Kidney epithelial cell (primary cell): ENCODE results near the gene ZNF274. TPM values are rescaled to one million over a fixed set of nuclear protein-coding genes. Genes with fewer than 3 reads are reported as not detected.

Experiments
- DNase-seq: peaks from one replicate; pipeline ENCODE4 v3.0.0-alpha.2; 2010; ENCODE audit warnings: low read depth
- H3K27me3 ChIP-seq: 2 replicates; pipeline ENCODE4 v1.6.0; 2011; ENCODE audit warnings: low read length; ENCODE audit not compliant: control insufficient read depth, insufficient read depth
- H3K36me3 ChIP-seq: 2 replicates; pipeline ENCODE4 v1.5.1; 2011; ENCODE audit warnings: low read length; ENCODE audit not compliant: control insufficient read depth, insufficient read depth
- H3K4me3 ChIP-seq: 2 replicates; pipeline ENCODE4 v1.5.1; 2011; ENCODE audit warnings: low read depth, mild to moderate bottlenecking, control low read depth, low read length
- CTCF ChIP-seq: IDR thresholded peaks from 2 replicates; pipeline ENCODE4 v1.5.1; 2011; ENCODE audit warnings: mild to moderate bottlenecking, moderate library complexity, low read length, control low read depth, inconsistent platforms; ENCODE audit not compliant: insufficient read depth, poor library complexity, severe bottlenecking
- total RNA-seq: library from RNA; depleted of rRNA; stranded (reverse); fragments of >200 nt; gene quantifications from 2 replicates; pipeline ENCODE4 v1.2.3, GENCODE V29; 2015

Gene ZNF274
- total RNA-seq, 1 donor from 2014 or later, result 16.8 TPM

GRCh38 chr19:58261968-58262921 lies 79.4 kb downstream of the ZNF274 start:
- no peak overlapping the region for H3K4me3 ChIP-seq
- no peak for DNase-seq
- no peaks in the 10 kb centered on the region for H3K36me3 ChIP-seq
- no peaks in the 10 kb centered on the region for H3K27me3 ChIP-seq
- no peak for TF ChIP-seq CTCF

GRCh38 chr19:58262922-58263296 lies 80.0 kb downstream of the ZNF274 start:
- Histone ChIP-seq H3K4me3 (no peak overlapping the region), H3K27me3 (no peaks in the 10 kb centered on the region), H3K36me3 (no peaks in the 10 kb centered on the region)
- no peak for DNase-seq
- TF ChIP-seq CTCF, result no peak

Other genes starting within 250 kb of the ZNF274 start
- 1.9 and 2.6 TPM in 2 replicates for gene ZNF418, start 247.7 kb upstream of the ZNF274 start, total RNA-seq
- gene ZNF256, start 235.4 kb upstream of the ZNF274 start, total RNA-seq, result 3.1 and 8.0 TPM in 2 replicates
- gene C19orf18, start 208.5 kb upstream of the ZNF274 start, total RNA-seq, result 0.17 TPM in 1 of 2 replicates, not detected in the other
- 14.4 and 17.0 TPM in 2 replicates for gene ZNF606, start 180.2 kb upstream of the ZNF274 start, total RNA-seq
- gene ZSCAN1, start 149.0 kb upstream of the ZNF274 start, total RNA-seq, result not detected in 2 replicates
- 4.6 and 5.1 TPM in 2 replicates for gene ZNF135, start 123.8 kb upstream of the ZNF274 start, total RNA-seq
- 64.9 and 79.3 TPM in 2 replicates for gene ZSCAN18, start 84.8 kb upstream of the ZNF274 start, total RNA-seq
- gene ZNF329, start 32.3 kb upstream of the ZNF274 start, total RNA-seq, result 5.7 and 10.5 TPM in 2 replicates
- 34.4 and 40.6 TPM in 2 replicates for gene ZNF544, start 45.9 kb downstream of the ZNF274 start, total RNA-seq
- gene ZNF8, start 95.9 kb downstream of the ZNF274 start, total RNA-seq, result 7.1 and 9.4 TPM in 2 replicates
- 44.9 and 48.3 TPM in 2 replicates for gene ERVK3-1, start 122.3 kb downstream of the ZNF274 start, total RNA-seq
- gene ZSCAN22, start 143.9 kb downstream of the ZNF274 start, total RNA-seq, result 2.0 and 4.0 TPM in 2 replicates
- gene A1BG, start 170.4 kb downstream of the ZNF274 start, total RNA-seq, result 6.7 and 8.1 TPM in 2 replicates
- gene ZNF497, start 179.7 kb downstream of the ZNF274 start, total RNA-seq, result 0.58 and 3.1 TPM in 2 replicates
- gene ZNF837, start 198.0 kb downstream of the ZNF274 start, total RNA-seq, result 4.3 and 5.9 TPM in 2 replicates
- 2,403 and 2,550 TPM in 2 replicates for gene RPS5, start 204.2 kb downstream of the ZNF274 start, total RNA-seq
- not detected in 2 replicates for gene RNF225, start 212.6 kb downstream of the ZNF274 start, total RNA-seq
- gene ZNF584, start 225.6 kb downstream of the ZNF274 start, total RNA-seq, result 6.6 and 7.1 TPM in 2 replicates